DMS79 treated with DMSO at 0.1 percent for 48 hours (cell line): Measurements from ENCODE around the gene TMEM131.
"Not testable (repeated sequence)": the region's sequence is repeated elsewhere in the genome, so short reads cannot be mapped to it uniquely, and the experiment has no call there.

Source experiments
- DNase-seq: peaks from one replicate; lab custom pipeline; 2025; lab: John Stamatoyannopoulos, UW

TMEM131 gene

GRCh38 chr2:98022067-98022466 is 26.3 kb upstream of the TMEM131 start:
- not testable (repeated sequence) for DNase-seq

DNA sequence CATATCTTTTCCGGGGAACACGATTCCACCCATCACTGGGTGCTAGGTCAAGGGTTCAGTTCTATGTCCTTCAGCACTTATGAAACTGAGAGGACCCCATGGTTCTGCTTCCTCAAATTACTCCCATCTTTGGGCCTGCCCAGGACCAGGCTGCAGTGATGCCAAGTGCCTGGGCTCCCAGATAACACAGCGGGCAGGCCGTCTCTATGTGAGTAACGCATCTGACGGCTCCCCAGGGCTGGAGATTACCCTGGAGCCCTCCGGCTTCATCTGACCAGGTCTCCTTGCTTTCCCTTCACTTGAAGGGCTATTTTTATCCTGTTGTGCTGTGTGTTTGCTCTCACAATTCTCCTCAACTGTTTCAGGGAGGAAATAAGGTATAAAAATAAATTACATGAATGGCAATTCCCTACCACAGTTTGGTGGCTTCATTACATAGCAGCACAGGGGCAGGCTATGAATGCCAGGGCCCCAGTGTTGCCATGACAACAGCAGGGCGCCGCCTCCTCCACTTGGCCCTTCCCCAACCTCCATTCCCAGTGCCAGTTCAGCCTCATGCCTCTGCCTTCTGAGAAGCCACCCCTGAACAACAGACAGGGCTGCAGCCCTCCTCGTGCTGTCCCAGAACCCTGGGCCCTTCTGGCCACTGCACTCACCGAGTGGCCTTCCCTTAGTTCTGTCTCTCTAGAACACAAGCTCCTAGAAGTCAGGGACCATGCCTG is 25.4 kb upstream of the TMEM131 start:
- no peak for DNase-seq

GRCh38 chr2:98020516-98020915 is 24.8 kb upstream of the TMEM131 start:
- DNase-seq = no peak

DNA sequence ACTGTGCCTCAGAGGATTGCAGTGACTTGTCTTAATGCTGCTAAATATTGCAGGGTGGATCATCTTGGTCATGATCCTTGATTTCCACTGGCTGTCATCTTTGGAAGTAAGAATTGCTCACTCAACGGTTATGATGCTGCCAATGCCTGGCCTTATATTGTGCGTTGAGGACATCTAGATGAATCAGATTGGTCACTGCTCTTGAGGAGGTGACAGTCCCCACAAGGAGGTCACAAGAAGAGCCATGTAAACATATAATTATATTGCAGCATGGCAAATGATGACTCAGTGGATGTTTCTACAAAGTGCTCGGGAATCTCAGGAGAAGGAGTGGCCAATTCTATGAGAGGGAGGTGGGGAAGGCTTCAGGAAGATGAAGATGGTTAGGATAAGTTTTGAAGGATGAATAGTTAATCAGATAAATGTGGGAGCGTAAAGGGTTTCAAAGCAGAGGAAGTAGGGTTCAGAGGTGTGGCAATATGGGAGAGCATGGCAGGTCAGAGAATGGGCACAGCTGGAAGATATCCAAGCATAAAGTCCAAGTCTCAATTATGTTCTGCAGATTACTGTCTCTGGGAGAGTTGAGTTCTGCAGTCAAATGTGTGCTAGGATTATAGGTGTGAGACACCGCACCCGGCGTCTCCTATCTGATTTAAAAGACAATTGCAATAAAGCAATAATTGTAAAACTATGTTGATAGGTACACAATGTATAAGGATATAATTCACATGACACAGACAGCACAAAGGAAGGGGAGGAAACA is 21.3 kb upstream of the TMEM131 start:
- DNase-seq = no peak

DNA sequence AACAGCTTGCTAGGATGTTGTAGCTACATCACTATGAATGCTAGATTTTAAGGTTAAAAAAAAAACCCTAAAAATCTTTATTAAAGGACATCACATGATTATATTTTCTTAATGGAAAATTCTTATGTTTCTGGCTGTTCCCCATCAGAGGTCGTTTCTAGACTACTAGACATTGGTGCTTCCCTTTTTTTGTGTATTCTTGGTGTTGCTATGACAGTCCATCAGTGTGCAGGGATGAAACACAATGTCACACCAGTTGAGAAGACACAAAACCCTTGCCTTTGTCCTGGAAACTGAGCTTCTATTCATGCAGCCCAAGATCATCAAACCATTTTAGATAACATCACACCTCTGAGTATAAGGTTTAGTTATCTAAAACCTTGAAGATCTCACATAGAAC is 19.9 kb upstream of the TMEM131 start:
- no peak for DNase-seq

DNA sequence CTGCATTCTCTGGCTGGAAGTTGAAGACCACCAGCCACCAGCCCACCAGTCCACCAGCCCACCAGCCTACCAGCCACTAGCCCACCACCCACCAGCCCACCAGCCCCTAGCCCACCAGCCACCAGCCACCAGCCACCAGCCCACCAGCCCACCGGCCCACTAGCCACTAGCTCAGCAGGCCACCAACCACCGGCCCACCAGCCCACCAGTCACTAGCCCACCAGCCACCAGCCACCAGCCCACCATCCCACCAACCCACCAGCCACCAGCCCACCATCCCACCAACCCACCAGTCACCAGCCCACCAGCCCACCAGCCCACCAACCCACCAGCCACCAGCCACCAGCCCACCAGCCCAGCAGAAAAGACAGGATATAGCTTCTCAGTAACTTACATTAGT is 18.6 kb upstream of the TMEM131 start:
- no peak for DNase-seq

GRCh38 chr2:98013407-98014042 is 17.8 kb upstream of the TMEM131 start:
- no peak for DNase-seq

- no peak for DNase-seq
These were observed 16.8 kb upstream of the TMEM131 start for GRCh38 chr2:98012561-98012991.

DNA sequence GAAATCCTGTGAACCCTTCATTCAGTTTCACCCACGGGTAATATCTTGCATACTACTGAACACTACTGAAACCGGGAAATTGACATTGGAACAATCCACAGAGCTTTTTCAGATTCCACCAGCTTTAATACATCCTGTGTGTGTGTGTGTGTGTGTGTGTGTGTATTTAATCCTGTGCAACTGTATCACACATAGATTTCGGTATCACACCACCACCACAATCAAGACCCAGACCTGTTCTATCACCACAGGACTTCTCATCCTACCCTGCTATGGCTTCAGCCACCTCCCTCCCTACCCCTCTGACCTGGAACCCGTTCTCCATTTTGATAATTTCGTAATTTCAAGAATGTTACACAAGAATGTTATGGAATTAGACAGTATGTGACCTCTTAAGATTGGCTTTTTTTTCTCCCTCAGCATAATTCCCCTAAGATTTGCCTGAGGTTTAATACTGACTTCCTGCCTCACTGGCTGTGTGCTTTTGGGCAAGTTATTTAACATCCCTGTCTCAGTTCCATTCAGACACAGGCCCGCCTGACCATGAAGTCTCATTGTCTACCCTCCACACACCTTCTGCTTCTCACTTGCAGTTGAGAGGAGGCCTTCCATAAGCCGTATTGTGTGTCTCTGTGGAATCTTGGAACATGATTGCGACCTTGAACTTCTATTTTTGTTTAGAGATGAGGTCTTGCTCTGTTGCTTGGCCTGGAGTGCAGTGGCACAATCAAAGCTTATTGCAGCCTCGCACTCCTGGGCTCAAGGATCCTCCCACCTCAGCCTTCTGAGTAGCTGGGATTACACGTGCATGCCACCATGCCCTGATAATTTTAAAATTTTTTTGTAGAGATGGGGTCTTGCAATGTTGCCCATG is 14.4 kb upstream of the TMEM131 start:
- DNase-seq = no peak

DNA sequence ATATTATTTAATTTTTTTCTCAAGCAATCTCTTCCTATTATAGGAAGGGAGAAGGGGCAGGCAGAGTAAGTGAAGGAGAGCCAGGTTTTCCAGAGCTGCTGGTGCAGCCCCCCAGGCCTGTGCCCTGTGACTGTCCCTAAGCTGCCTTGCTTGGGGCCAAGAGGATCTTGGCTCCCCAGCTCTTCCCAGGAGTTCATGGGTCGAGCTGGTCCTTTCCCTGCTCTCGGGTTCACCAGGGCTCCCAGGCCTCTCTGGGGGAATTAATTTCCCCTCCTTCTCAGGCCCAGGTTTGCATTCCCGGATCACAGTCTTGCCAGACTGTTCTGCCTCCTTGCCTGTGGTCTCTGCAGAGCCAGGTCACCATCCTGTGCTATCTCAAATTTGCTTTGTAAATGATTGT is 12.7 kb upstream of the TMEM131 start:
- DNase-seq = no peak

- DNase-seq = no peak
These were observed 10.6 kb upstream of the TMEM131 start for GRCh38 chr2:98006378-98006777.

DNA sequence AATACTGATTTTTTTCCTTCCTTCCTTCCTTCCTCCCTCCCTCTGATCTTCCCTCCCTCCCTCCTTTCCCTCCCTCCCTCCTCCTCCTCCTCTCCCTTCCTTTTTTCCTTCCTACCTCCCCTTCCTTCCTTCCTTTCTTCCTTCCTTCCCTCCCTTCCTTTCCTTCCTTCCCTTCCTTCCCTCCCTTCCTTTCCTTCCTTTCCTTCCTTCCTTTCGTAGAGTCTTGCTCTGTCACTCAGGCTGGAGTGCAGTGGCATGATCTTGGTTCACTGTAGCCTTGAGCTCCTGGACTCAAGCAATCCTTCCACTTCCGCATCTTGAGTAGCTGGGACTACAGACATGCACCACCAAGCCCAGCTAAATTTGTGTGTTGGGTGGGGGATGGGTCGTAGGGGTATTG is 8.9 kb upstream of the TMEM131 start:
- no peak for DNase-seq

DNA sequence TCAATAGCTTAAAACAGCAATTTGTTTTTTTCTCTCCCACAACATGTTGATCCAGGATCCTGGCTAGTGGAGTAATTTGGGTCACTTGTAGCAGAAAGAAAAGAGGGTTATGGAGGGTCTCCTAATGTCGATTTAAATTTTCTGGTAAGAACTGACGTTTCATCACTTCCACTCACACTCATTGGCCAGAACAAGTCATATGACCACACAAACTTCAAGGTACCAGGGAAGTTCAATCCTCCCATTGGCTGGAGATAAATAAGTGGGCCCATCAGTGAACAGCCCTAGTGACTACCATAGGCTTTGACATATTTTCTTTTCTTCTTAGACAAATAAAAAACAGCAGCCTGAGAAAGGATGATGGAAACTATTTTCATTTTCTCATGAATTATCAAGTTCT is 8.3 kb upstream of the TMEM131 start:
- DNase-seq = no peak

DNA sequence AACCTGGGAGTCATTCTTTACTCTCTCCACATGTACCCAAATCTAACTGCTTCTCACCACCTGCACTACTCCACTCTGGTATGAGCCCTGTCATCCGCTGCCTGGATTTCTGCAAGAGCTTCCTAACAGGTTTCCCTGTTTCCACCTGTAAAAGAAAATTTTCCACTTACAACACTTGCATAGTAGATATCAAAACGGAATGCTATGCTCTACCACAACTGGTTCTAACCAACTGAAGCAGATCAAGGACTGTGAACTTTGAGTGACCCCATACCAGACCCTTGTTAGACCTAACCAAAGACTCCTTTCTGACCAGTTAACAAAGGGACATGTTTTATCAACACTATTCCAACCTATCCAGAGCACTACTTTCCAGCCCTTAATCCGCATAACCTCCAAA is 3.8 kb upstream of the TMEM131 start:
- DNase-seq = no peak

- DNase-seq = no peak
These were observed 2.8 kb upstream of the TMEM131 start for GRCh38 chr2:97998431-97999005.

DNA sequence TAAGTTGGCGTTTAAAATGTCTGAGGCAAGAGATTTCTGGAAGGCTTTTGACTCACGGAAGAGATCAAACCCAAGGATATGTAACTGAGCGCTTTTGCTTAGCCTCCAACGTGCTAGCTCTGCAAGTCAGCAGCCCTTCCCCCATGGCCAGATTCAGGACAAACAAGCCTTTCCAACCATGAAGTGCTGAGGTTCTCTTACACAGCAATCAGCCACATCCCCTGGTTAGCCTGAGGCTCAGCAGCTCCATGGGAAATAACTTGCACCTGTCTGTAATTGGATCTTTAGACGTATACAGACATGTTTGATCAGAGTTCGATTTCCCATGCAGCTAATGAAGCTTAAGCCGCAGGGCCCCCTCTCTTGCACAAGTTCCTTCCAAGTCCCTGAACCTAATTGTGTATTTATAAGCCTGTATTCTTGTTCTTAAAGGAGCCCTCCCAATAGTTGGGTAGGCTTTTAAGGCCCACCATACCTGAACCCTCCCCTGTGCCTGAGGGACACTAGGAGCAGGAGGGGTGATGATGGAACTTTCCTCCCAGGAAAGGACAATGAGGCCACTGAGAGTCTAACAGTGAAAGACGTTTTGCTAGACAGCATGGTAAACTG is 2.1 kb upstream of the TMEM131 start:
- DNase-seq = peak; percentile 65

DNA sequence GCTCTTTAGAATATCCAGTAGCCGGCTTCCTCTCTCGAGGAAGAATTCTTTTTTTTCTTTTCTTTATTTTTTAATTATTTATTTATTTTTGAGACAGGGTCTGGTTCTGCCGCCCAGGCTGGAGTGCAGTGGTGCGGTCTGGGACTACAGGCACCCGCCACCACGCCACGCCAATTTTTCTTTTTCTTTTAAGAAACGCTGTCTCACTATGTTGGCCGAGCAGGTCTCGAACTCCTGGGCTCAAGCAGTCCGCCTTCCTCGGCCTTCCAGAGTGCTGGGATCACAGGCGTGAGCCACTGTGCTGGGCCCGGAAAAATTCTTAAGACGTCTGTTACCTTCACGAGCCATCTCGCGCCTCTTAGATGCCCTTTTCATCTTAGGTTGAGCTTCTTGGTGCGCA is 931 bp upstream of the TMEM131 start:
- DNase-seq = no peak

DNA sequence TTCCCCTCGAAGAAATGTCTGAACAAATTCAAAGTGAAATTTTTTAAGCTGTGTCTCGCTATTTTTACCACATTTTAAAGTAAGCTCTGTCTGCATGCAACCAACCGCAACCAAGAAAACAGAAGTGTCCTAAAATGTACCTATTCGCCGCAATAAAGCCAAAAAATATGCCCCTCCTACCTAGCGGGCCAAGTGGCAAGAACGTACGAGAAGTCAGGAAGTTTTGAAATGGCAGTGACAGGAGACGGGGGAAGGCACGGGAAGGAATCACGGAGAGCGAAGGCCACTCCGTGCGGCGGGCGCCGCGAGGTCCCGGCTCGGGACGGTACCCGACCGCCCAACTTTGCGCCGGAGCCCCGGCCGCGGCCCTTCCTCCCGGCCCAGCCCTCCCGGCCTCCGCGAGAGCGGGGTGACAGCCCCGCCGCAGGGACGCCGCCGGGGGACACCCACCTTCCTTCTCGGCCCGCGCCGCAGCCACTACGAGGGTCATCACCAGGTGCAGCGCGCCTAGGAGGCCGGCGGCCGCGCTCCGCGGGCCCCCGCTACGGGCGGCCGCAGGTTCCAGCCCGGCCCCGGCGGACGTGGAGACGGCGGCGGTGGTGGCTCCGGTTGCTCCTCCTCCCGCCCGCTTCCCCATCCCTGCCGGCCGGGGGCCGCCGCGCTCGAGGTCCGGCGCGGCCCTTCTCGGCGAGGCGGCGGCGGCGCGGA is 568 bp downstream of the TMEM131 start:
- peak; percentile 63 for DNase-seq

DNA sequence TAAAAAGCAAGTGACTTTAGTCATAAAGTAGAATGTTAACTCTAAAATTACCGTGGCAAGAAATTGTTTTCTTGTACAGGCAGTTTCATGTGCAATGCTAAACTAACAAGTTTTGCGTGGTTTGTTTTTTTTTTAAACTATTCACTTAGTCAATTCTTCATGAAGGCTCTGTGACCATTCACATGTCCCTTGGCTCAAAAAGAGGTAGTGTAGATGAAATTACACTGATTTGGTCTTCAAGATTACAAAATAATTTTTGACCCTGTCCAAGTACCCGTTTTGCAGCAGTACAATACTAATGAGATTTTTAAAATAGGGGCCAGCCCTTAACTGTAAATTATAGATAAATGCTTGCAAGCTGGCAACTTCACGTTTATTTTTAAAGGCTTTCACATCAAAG is 1.3 kb downstream of the TMEM131 start:
- DNase-seq = peak; percentile 7

DNA sequence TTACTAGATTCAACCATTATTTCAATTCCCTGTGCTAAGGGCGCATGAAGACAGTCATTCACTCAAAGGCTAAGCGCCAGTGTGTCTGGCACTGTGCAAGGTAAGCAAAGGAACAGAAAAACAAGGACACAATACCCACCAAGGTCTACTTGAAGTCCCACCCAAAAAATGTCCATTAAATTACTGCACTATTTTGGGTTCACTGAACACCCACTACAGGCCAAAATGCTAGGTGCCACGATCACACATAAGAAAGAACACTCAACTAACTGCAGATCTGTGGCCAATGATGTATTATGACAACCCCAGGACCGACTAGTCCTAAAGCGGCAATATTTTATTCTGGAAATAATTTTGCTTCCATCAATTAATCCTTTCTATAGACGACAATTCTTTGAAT is 1.8 kb downstream of the TMEM131 start:
- no peak for DNase-seq
